H1 (cell line): ENCODE results near the gene SLC25A15. TPM values are rescaled to one million over a fixed set of nuclear protein-coding genes. Genes with fewer than 3 reads are reported as not detected.

ENCODE experiments used
- CTCF ChIA-PET: fragments of 300-600 bp; sonication (Branson Sonifier 250); formaldehyde crosslinking; loops from one replicate; lab custom pipeline; 2021; ENCODE audit not compliant: partially characterized antibody; lab: Charles Lee
- POLR2A ChIA-PET: fragments of 300-600 bp; sonication (Branson Sonifier 250); formaldehyde crosslinking; loops from one replicate; lab custom pipeline; 2021; ENCODE audit warnings: inconsistent platforms; ENCODE audit not compliant: partially characterized antibody; lab: Charles Lee
- DNase-seq, 2 experiments: peaks; one replicate each; pipeline versions ENCODE4 v3.0.0 to v3.0.0-alpha.2; 2010 to 2022; ENCODE audit warnings: low spot score in 2 of 2, low read depth in 1 of 2, mixed read lengths in 1 of 2
- FAIRE-seq: peaks from 2 replicates; lab custom pipeline; 2011; peaks lifted over from hg19 to GRCh38; lab: Jason Lieb, UNC
- H2AFZ ChIP-seq: 2 replicates; pipeline ENCODE4 v1.8.1; 2012; ENCODE audit warnings: low read length, inconsistent platforms
- H2AK5ac ChIP-seq: 2 replicates; pipeline ENCODE4 v1.6.1; 2013; ENCODE audit warnings: low read depth, low read length
- H2BK120ac ChIP-seq: replicated peaks from 2 replicates; pipeline ENCODE3; 2013; ENCODE audit warnings: low read depth, low read length, inconsistent platforms
- H2BK12ac ChIP-seq: 2 replicates; pipeline ENCODE4 v1.6.1; 2013; ENCODE audit warnings: low read depth, low read length
- H2BK15ac ChIP-seq: 2 replicates; pipeline ENCODE4 v1.6.1; 2013; ENCODE audit warnings: low read length
- H2BK20ac ChIP-seq: 2 replicates; pipeline ENCODE4 v1.6.1; 2013; ENCODE audit warnings: low read length
- H2BK5ac ChIP-seq: 2 replicates; pipeline ENCODE4 v1.6.1; 2013; ENCODE audit warnings: low read depth, low read length
- H3K14ac ChIP-seq: 2 replicates; pipeline ENCODE4 v1.6.1; 2013; ENCODE audit warnings: inconsistent platforms; ENCODE audit not compliant: insufficient read length
- H3K18ac ChIP-seq: 2 replicates; pipeline ENCODE4 v1.6.1; 2013; ENCODE audit warnings: low read length; ENCODE audit errors: extremely low read depth
- H3K23ac ChIP-seq: 2 replicates; pipeline ENCODE4 v1.6.1; 2013; ENCODE audit warnings: inconsistent platforms; ENCODE audit not compliant: insufficient read length
- H3K23me2 ChIP-seq: 2 replicates; pipeline ENCODE4 v1.6.1; 2013; ENCODE audit warnings: low read depth, low read length
- H3K27ac ChIP-seq: 2 replicates; pipeline ENCODE4 v1.6.1; 2011; ENCODE audit warnings: low read depth, low read length, inconsistent platforms
- H3K27me3 ChIP-seq, 4 experiments: replicated peaks in 1 of 4; 1 replicate in 1 of 4; 2 replicates in 3 of 4; pipeline versions ENCODE4 v1.6.1 to v1.8.1; 2011 to 2013; ENCODE audit warnings: low read length in 3 of 4, mild to moderate bottlenecking in 3 of 4, inconsistent platforms in 2 of 4, mixed read lengths in 2 of 4, moderate library complexity in 1 of 4; ENCODE audit not compliant: control insufficient read depth in 3 of 4, insufficient read depth in 3 of 4; ENCODE audit errors: extremely low read depth in 1 of 4
- H3K36me3 ChIP-seq, 4 experiments: 2 replicates each; pipeline versions ENCODE4 v1.6.1 to v1.8.1; 2011 to 2013; ENCODE audit warnings: mild to moderate bottlenecking in 4 of 4, low read length in 3 of 4, moderate library complexity in 2 of 4, control low read depth in 1 of 4, inconsistent platforms in 1 of 4; ENCODE audit not compliant: insufficient read depth in 4 of 4, control insufficient read depth in 2 of 4
- H3K4ac ChIP-seq: replicated peaks from 2 replicates; pipeline ENCODE3; 2013; ENCODE audit warnings: low read length, low read depth, mixed read lengths, inconsistent platforms; ENCODE audit not compliant: insufficient read length
- H3K4me1 ChIP-seq, 4 experiments: replicated peaks in 1 of 4; 1 replicate in 1 of 4; 2 replicates in 3 of 4; pipeline versions ENCODE4 v1.6.1 to v1.8.1; 2011 to 2013; ENCODE audit warnings: low read length in 3 of 4, inconsistent platforms in 2 of 4, mixed read lengths in 1 of 4; ENCODE audit not compliant: insufficient read depth in 4 of 4, control insufficient read depth in 3 of 4
- H3K4me2 ChIP-seq, 2 experiments: 2 replicates each; pipeline versions ENCODE4 v1.6.1 to v1.8.1; 2011 to 2013; ENCODE audit warnings: low read depth in 2 of 2, low read length in 2 of 2, control low read depth in 1 of 2, inconsistent platforms in 1 of 2, mild to moderate bottlenecking in 1 of 2; ENCODE audit not compliant: insufficient read depth in 1 of 2
- H3K4me3 ChIP-seq, 4 experiments: fragments of 200-600, 300-600 bp in 1 of 4; sonication (generic), shearing (Covaris generic), sonication (Bioruptor Twin) in 1 of 4; 2 replicates each; pipeline versions ENCODE4 v1.5.1 to v1.8.1; 2011 to 2016; ENCODE audit warnings: low read length in 4 of 4, low read depth in 3 of 4, control low read depth in 2 of 4, inconsistent platforms in 2 of 4, mild to moderate bottlenecking in 2 of 4, mixed read lengths in 1 of 4, moderate library complexity in 1 of 4; ENCODE audit not compliant: insufficient read depth in 2 of 4; ENCODE audit errors: extremely low read depth in 1 of 4
- H3K56ac ChIP-seq: replicated peaks from 2 replicates; pipeline ENCODE3; 2013; ENCODE audit warnings: low read depth, mild to moderate bottlenecking, mixed read lengths, low read length, inconsistent platforms; ENCODE audit not compliant: insufficient read length
- H3K79me1 ChIP-seq: 2 replicates; pipeline ENCODE4 v1.6.1; 2013; ENCODE audit warnings: low read depth, low read length, control low read depth
- H3K79me2 ChIP-seq, 2 experiments: 2 replicates each; pipeline versions ENCODE4 v1.6.1 to v1.8.1; 2012 to 2013; ENCODE audit warnings: low read length in 2 of 2, mild to moderate bottlenecking in 2 of 2, inconsistent platforms in 1 of 2; ENCODE audit not compliant: insufficient read depth in 2 of 2, control insufficient read depth in 1 of 2
- H3K9ac ChIP-seq, 4 experiments: replicated peaks in 1 of 4; 1 replicate in 1 of 4; 2 replicates in 3 of 4; pipeline versions ENCODE4 v1.6.1 to v1.8.1; 2011 to 2013; ENCODE audit warnings: low read depth in 3 of 4, low read length in 3 of 4, control low read depth in 2 of 4, mild to moderate bottlenecking in 2 of 4, moderate library complexity in 2 of 4, inconsistent platforms in 1 of 4; ENCODE audit errors: extremely low read depth in 1 of 4
- H3K9me3 ChIP-seq, 2 experiments: 2 replicates each; pipeline versions ENCODE4 v1.6.1 to v1.8.1; 2012 to 2013; ENCODE audit warnings: mild to moderate bottlenecking in 2 of 2, moderate library complexity in 2 of 2, control low read depth in 1 of 2, inconsistent platforms in 1 of 2, low read depth in 1 of 2, low read length in 1 of 2, mixed read lengths in 1 of 2; ENCODE audit not compliant: insufficient read depth in 2 of 2
- H4K20me1 ChIP-seq, 2 experiments: replicated peaks in 1 of 2; 2 replicates each; pipeline versions ENCODE3 to v1.8.1; 2011 to 2013; ENCODE audit warnings: inconsistent platforms in 2 of 2, low read length in 2 of 2, mild to moderate bottlenecking in 1 of 2; ENCODE audit not compliant: insufficient read depth in 2 of 2, control insufficient read depth in 1 of 2
- H4K5ac ChIP-seq: 2 replicates; pipeline ENCODE4 v1.6.1; 2013; ENCODE audit warnings: low read length, low read depth, mixed read lengths, inconsistent platforms; ENCODE audit not compliant: insufficient read length
- H4K8ac ChIP-seq: 2 replicates; pipeline ENCODE4 v1.8.0; 2013; ENCODE audit warnings: mild to moderate bottlenecking, moderate library complexity, low read length, inconsistent platforms; ENCODE audit not compliant: insufficient read depth; ENCODE audit errors: extremely low read depth
- H4K91ac ChIP-seq: replicated peaks from 2 replicates; pipeline ENCODE3; 2013; ENCODE audit warnings: low read length, mixed read lengths, inconsistent platforms; ENCODE audit not compliant: insufficient read length
- BRCA1 ChIP-seq: IDR thresholded peaks from 2 replicates; pipeline ENCODE4 v1.6.1; 2012; ENCODE audit warnings: low read depth, low read length, improper control_type of control experiment
- CEBPB ChIP-seq: IDR thresholded peaks from 2 replicates; pipeline ENCODE4 v1.6.1; 2012; ENCODE audit warnings: low read depth, low read length
- WGBS, 2 experiments: shearing (Covaris generic) in 1 of 2; methylation state at CpG; one replicate each; pipeline versions ENCODE4 v1.1.6 to v1.1.7; 2013 to 2015; ENCODE audit warnings: low lambda C conversion rate in 2 of 2, mixed read lengths in 2 of 2, inconsistent platforms in 1 of 2, low coverage in 1 of 2, missing lambda C conversion rate in 1 of 2; ENCODE audit not compliant: insufficient replicate concordance in 2 of 2, insufficient coverage in 1 of 2, insufficient read length in 1 of 2; ENCODE audit errors: extremely low coverage in 1 of 2, missing lambda C conversion rate in 1 of 2; 5-methylcytosine and 5-hydroxymethylcytosine counted together
- polyA plus RNA-seq, 7 experiments: library from polyadenylated mRNA; depleted of rRNA in 3 of 7; stranded (reverse) in 5 of 7; unstranded in 2 of 7; fragments of >200 nt in 5 of 7; fragments of 200-250 nt in 2 of 7; gene quantifications; 1 replicate in 5 of 7; 2 replicates in 1 of 7; 4 replicates in 1 of 7; pipeline versions ENCODE4 v1.2.1 to v1.2.3, GENCODE V29; 2011 to 2013; ENCODE audit warnings: missing spikeins in 2 of 7, mixed read lengths in 2 of 7
- total RNA-seq: library from RNA; stranded (reverse); fragmentation: NEBNext Ultra II Directional; extraction: Animal tissue kit (Norgen Biotek cat#: 25700); gene quantifications from 2 replicates; pipeline ENCODE4 v1.2.1, GENCODE V29; 2021
- TF ChIP-seq, protein P1 (sequence below): IDR thresholded peaks from 2 replicates; pipeline ENCODE4 v1.6.1; 2012; ENCODE audit warnings: inconsistent platforms

The SLC25A15 gene
- total and polyA plus RNA-seq, 2 of the 8 experiments (the other 6 are each of a cell fraction or from before 2014, with no cell fraction given) = 12.4 to 23.4 TPM

DNA sequence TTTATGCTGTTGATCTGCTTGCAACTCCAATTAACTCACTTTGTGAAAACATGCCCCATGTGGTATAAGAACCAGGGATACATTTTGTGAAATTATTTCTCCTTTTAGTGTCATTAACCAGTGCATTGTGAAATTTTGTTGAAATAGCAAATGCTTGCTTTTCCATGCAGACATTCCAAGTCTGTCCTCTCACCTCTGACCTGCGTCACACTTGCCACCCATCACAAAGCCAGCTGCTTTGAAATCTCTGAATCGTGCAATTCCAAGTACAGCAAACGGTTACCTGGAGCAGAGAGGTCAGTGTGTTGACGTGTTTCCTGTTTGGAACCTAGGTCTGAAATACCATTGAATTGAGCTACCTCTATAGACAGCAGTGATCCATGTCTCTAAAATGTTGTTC is 4.9 kb upstream of the SLC25A15 start:
- H3K14ac ChIP-seq = no peak overlapping the region
- no peak overlapping the region for H2AFZ ChIP-seq
- DNase-seq (no peak), FAIRE-seq (no peak)
- H3K36me3 ChIP-seq = no peaks in the 10 kb centered on the region
- H3K56ac ChIP-seq = no peak overlapping the region
- H2BK5ac ChIP-seq = no peak overlapping the region
- no peak overlapping the region for H3K23ac ChIP-seq
- no peaks in the 10 kb centered on the region for H3K79me2 ChIP-seq
- no peak for TF ChIP-seq CEBPB
- TF ChIP-seq, protein P1, sequence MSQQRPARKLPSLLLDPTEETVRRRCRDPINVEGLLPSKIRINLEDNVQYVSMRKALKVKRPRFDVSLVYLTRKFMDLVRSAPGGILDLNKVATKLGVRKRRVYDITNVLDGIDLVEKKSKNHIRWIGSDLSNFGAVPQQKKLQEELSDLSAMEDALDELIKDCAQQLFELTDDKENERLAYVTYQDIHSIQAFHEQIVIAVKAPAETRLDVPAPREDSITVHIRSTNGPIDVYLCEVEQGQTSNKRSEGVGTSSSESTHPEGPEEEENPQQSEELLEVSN = no peak
- TF ChIP-seq BRCA1 = no peak
- H4K20me1 ChIP-seq = no peaks in the 10 kb centered on the region
- no peak overlapping the region for H2BK15ac ChIP-seq
- no peak overlapping the region for H3K4me3 ChIP-seq
- no peak overlapping the region for H4K91ac ChIP-seq
- 94% methylated on average over 4 of the region's 4 CpGs; no CpG with 5 or more reads in 1 of the 2 experiments for WGBS, 2 experiments
- no peak overlapping the region for H4K5ac ChIP-seq
- H3K23me2 ChIP-seq = peaks cover 2% of the 10 kb centered on the region; the same call in 1 of the 2 replicates
- no peak overlapping the region for H3K4ac ChIP-seq
- ChIA-PET CTCF (interaction anchor here (0.9 to 1.4 kb wide), 2 partner anchors 9 to 198 kb away, joined by 3 to 4 read pairs; no protein-coding TSS in a partner anchor), POLR2A (interaction anchor here (0.6 kb wide), 1 partner anchor 362 kb away, joined by 4 read pairs; no protein-coding TSS in a partner anchor)
- no peaks in the 10 kb centered on the region for H3K27me3 ChIP-seq
- H3K27ac ChIP-seq = no peak overlapping the region
- H2BK120ac ChIP-seq = no peak overlapping the region
- H3K4me2 ChIP-seq = no peak overlapping the region
- no peaks in the 10 kb centered on the region for H3K4me1 ChIP-seq
- no peak overlapping the region for H3K9ac ChIP-seq
- no peak overlapping the region for H4K8ac ChIP-seq
- no peak overlapping the region for H2BK12ac ChIP-seq
- H3K18ac ChIP-seq = no peak overlapping the region
- H3K79me1 ChIP-seq = no peaks in the 10 kb centered on the region
- H2AK5ac ChIP-seq = no peak overlapping the region
- no peak overlapping the region for H2BK20ac ChIP-seq
- H3K9me3 ChIP-seq = no peaks in the 10 kb centered on the region
